Right renal cortex interstitium (tissue), 3 donors: ENCODE measurements around the gene NPPB. TPM values are rescaled to one million over a fixed set of nuclear protein-coding genes. Genes with fewer than 3 reads are reported as not detected.
A peak's percentile ranks its signal among the peaks of the same experiment; 100 is the strongest.
"Not testable (repeated sequence)": the region's sequence is repeated elsewhere in the genome, so short reads cannot be mapped to it uniquely, and the experiment has no call there.

ENCODE experiments used
- DNase-seq, 3 donors: peaks; one replicate each; pipeline ENCODE4 v3.0.0-alpha.2; 2013; ENCODE audit warnings: low read depth in 3 of 3, low spot score in 2 of 3
- polyA plus RNA-seq, 3 donors: library from polyadenylated mRNA; unstranded; fragments of 120-200 nt; gene quantifications; one replicate each; pipeline ENCODE4 v1.2.1, GENCODE V29; 2013; ENCODE audit not compliant: insufficient read length in 3 of 3

The NPPB gene
- polyA plus RNA-seq: not detected

GRCh38 chr1:11858613-11858967, at the start of gene NPPB:
Gene NPPB (minus strand): TSS chr1:11858945. CDS start chr1:11858833, 112 bp downstream.
- DNase-seq: no peak

GRCh38 chr1:11908095-11908675, 49.4 kb upstream of the NPPB start:
- DNase-seq: peak; percentile 83

- DNase-seq: peak; percentile 91 to 95 (median 91)
Observed at GRCh38 chr1:11907275-11908094, 48.7 kb upstream of the NPPB start.

GRCh38 chr1:11906870-11907269, 48.1 kb upstream of the NPPB start:
- no peak for DNase-seq

GRCh38 chr1:11904978-11905377, 46.2 kb upstream of the NPPB start:
- no peak for DNase-seq

- not testable (repeated sequence) for DNase-seq
Observed at GRCh38 chr1:11904156-11904555, 45.4 kb upstream of the NPPB start.

GRCh38 chr1:11903210-11903609, 44.5 kb upstream of the NPPB start:
- DNase-seq: no peak

- not testable (repeated sequence) for DNase-seq
Observed at GRCh38 chr1:11901446-11901845, 42.7 kb upstream of the NPPB start.

- no peak for DNase-seq
Observed at GRCh38 chr1:11898831-11899467, 40.2 kb upstream of the NPPB start.

- DNase-seq: no peak
Observed at GRCh38 chr1:11898086-11898785, 39.5 kb upstream of the NPPB start.

GRCh38 chr1:11894501-11894900, 35.8 kb upstream of the NPPB start:
- not testable (repeated sequence) for DNase-seq

- no peak for DNase-seq
Observed at GRCh38 chr1:11893907-11894251, 35.1 kb upstream of the NPPB start.

GRCh38 chr1:11891433-11892186, 32.9 kb upstream of the NPPB start:
- no peak for DNase-seq

- DNase-seq: no peak
Observed at GRCh38 chr1:11888877-11889208, 30.1 kb upstream of the NPPB start.

- no peak for DNase-seq
Observed at GRCh38 chr1:11888206-11888876, 29.6 kb upstream of the NPPB start.

- no peak for DNase-seq
Observed at GRCh38 chr1:11887666-11888007, 28.9 kb upstream of the NPPB start.

- DNase-seq: no peak
Observed at GRCh38 chr1:11886986-11887665, 28.4 kb upstream of the NPPB start.

- no peak for DNase-seq
Observed at GRCh38 chr1:11885916-11886315, 27.2 kb upstream of the NPPB start.

- no peak for DNase-seq
Observed at GRCh38 chr1:11882814-11883538, 24.2 kb upstream of the NPPB start.
